HL-60 (cell line): Measurements from ENCODE around the gene THRB.

Source experiments
- DNase-seq, 2 experiments: peaks; one replicate each; pipeline ENCODE4 v3.0.0-alpha.2; 2010 to 2020; ENCODE audit warnings: low read depth in 1 of 2, low spot score in 1 of 2
- H3K27ac ChIP-seq: fragments of 250-450 bp; sonication (Bioruptor Pico); replicated peaks from 2 replicates; pipeline ENCODE4 v1.5.1; 2020; ENCODE audit warnings: mild to moderate bottlenecking, moderate library complexity
- H3K27me3 ChIP-seq: fragments of 250-450 bp; sonication (Bioruptor Pico); 2 replicates; pipeline ENCODE4 v1.5.1; 2021; ENCODE audit warnings: mild to moderate bottlenecking, moderate library complexity; ENCODE audit not compliant: insufficient read depth, poor library complexity, severe bottlenecking
- H3K4me3 ChIP-seq: replicated peaks from 2 replicates; pipeline ENCODE4 v1.5.1; 2011; ENCODE audit warnings: mild to moderate bottlenecking, control low read depth, low read length; ENCODE audit not compliant: insufficient read depth
- GABPA ChIP-seq: IDR thresholded peaks from 2 replicates; pipeline ENCODE4 v1.6.1; 2012; ENCODE audit warnings: low read depth
- POLR2AphosphoS5 ChIP-seq: IDR thresholded peaks from 2 replicates; pipeline ENCODE4 v1.6.1; 2012; ENCODE audit warnings: low read depth
- SPI1 ChIP-seq: IDR thresholded peaks from 2 replicates; pipeline ENCODE4 v1.6.1; 2012; ENCODE audit warnings: low read depth, mild to moderate bottlenecking, borderline replicate concordance
- TF ChIP-seq, protein P1 (sequence below): IDR thresholded peaks from one replicate; pipeline ENCODE4 v1.5.1; 2011; ENCODE audit warnings: low read length, control low read depth, inconsistent platforms; ENCODE audit not compliant: insufficient read depth
- TF ChIP-seq, protein P2 (sequence below): IDR thresholded peaks from 2 replicates; pipeline ENCODE4 v1.6.1; 2012; ENCODE audit warnings: low read depth; ENCODE audit not compliant: insufficient replicate concordance

THRB gene

DNA sequence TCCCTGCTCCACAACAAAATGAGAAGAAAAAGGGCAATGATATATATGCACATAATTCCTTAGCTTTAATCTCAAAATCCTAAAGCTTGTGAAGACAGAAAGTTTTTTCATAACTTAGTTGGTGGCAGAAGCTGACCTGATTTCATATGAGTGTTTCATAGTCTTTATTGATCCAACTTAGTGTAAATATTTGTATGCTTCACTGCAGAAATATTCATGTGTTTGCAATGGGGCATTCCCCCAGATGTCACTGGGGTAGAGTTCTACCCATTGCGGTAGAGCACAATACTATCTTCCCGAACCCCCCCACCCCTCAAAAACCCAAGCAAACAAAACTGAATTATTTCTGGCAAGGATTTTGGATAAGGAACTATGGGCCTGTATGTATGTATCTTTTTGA is 221.2 kb downstream of the THRB start:
- Histone ChIP-seq H3K27ac (no peak overlapping the region), H3K27me3 (no peaks in the 10 kb centered on the region), H3K4me3 (no peak overlapping the region)
- no peak for DNase-seq
- TF ChIP-seq POLR2AphosphoS5, result no peak
- no peak for TF ChIP-seq SPI1
- TF ChIP-seq, protein P1, sequence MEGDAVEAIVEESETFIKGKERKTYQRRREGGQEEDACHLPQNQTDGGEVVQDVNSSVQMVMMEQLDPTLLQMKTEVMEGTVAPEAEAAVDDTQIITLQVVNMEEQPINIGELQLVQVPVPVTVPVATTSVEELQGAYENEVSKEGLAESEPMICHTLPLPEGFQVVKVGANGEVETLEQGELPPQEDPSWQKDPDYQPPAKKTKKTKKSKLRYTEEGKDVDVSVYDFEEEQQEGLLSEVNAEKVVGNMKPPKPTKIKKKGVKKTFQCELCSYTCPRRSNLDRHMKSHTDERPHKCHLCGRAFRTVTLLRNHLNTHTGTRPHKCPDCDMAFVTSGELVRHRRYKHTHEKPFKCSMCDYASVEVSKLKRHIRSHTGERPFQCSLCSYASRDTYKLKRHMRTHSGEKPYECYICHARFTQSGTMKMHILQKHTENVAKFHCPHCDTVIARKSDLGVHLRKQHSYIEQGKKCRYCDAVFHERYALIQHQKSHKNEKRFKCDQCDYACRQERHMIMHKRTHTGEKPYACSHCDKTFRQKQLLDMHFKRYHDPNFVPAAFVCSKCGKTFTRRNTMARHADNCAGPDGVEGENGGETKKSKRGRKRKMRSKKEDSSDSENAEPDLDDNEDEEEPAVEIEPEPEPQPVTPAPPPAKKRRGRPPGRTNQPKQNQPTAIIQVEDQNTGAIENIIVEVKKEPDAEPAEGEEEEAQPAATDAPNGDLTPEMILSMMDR, result no peak
- TF ChIP-seq GABPA, result no peak
- TF ChIP-seq, protein P2, sequence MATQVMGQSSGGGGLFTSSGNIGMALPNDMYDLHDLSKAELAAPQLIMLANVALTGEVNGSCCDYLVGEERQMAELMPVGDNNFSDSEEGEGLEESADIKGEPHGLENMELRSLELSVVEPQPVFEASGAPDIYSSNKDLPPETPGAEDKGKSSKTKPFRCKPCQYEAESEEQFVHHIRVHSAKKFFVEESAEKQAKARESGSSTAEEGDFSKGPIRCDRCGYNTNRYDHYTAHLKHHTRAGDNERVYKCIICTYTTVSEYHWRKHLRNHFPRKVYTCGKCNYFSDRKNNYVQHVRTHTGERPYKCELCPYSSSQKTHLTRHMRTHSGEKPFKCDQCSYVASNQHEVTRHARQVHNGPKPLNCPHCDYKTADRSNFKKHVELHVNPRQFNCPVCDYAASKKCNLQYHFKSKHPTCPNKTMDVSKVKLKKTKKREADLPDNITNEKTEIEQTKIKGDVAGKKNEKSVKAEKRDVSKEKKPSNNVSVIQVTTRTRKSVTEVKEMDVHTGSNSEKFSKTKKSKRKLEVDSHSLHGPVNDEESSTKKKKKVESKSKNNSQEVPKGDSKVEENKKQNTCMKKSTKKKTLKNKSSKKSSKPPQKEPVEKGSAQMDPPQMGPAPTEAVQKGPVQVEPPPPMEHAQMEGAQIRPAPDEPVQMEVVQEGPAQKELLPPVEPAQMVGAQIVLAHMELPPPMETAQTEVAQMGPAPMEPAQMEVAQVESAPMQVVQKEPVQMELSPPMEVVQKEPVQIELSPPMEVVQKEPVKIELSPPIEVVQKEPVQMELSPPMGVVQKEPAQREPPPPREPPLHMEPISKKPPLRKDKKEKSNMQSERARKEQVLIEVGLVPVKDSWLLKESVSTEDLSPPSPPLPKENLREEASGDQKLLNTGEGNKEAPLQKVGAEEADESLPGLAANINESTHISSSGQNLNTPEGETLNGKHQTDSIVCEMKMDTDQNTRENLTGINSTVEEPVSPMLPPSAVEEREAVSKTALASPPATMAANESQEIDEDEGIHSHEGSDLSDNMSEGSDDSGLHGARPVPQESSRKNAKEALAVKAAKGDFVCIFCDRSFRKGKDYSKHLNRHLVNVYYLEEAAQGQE, result no peak

DNA sequence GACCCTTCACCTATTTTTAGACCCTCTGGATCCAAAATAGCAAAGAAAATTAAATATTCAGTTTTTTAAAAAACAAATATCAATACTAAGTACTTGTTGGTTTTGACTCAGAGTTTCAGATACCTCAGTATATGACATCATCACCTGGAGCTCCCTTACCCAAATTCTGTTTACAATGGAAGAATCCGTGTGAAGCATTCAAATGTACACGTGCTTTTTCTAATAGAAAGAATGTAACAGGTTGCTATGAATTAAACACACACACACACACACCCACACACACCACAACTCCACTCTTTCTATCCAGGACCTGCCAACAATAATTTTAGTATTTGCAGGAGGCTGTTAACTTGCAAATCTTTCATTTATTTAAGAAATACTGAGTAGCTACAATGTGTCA is 221.8 kb downstream of the THRB start:
- DNase-seq, result no peak
- H3K27ac ChIP-seq, result no peak overlapping the region
- no peak overlapping the region for H3K4me3 ChIP-seq
- no peaks in the 10 kb centered on the region for H3K27me3 ChIP-seq
- TF ChIP-seq SPI1 (no peak), GABPA (no peak)
- TF ChIP-seq, protein P1, result no peak
- TF ChIP-seq, protein P2, result no peak

DNA sequence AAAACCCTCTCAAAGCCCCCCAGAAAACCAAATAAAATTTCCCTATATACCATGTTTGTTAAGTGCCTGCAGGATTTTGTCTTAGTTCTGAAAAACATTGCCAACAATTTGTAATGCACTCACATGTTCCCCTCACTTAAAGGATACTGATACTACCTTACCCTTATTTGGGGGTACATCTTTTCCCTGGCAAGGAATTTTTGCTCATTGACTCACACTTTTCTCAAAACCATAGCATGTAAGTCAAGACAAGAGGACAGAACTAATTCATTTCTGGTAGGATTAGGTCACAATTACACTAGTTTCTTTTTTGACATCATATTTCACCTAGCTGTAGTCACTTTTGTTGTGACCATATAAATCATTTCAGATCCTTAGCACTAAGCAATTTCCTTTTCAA is 222.2 kb downstream of the THRB start:
- no peaks in the 10 kb centered on the region for H3K27me3 ChIP-seq
- H3K27ac ChIP-seq, result no peak overlapping the region
- DNase-seq, result no peak
- no peak overlapping the region for H3K4me3 ChIP-seq
- TF ChIP-seq, protein P1, result no peak
- no peak for TF ChIP-seq POLR2AphosphoS5
- no peak for TF ChIP-seq SPI1
- TF ChIP-seq, protein P2, result no peak
- TF ChIP-seq GABPA, result no peak
